HFFc6 (cell line): ENCODE results near the gene PDE8B. TPM values are rescaled to one million over a fixed set of nuclear protein-coding genes. Genes with fewer than 3 reads are reported as not detected.

Experiments
- DNase-seq: peaks from one replicate; pipeline ENCODE4 v3.0.0-alpha.2; 2018
- H3K27ac Mint-ChIP-seq: 2 replicates; pipeline ENCODE4 v1.8.0; 2020; ENCODE audit warnings: mild to moderate bottlenecking, mixed read lengths
- H3K27me3 Mint-ChIP-seq: 2 replicates; pipeline ENCODE4 v1.8.0; 2021; ENCODE audit warnings: mild to moderate bottlenecking, moderate library complexity, mixed read lengths; ENCODE audit not compliant: insufficient read depth
- H3K36me3 Mint-ChIP-seq: 2 replicates; pipeline ENCODE4 v1.8.0; 2021; ENCODE audit warnings: low read depth, mixed read lengths
- H3K4me1 Mint-ChIP-seq: 2 replicates; pipeline ENCODE4 v1.8.0; 2020; ENCODE audit warnings: low read depth, mixed read lengths
- H3K4me3 Mint-ChIP-seq: 2 replicates; pipeline ENCODE4 v1.8.0; 2020; ENCODE audit warnings: mild to moderate bottlenecking, moderate library complexity, mixed read lengths
- H3K9me3 Mint-ChIP-seq: 2 replicates; pipeline ENCODE4 v1.8.0; 2020; ENCODE audit warnings: mild to moderate bottlenecking, mixed read lengths
- total RNA-seq, 6 experiments: library from RNA; stranded (reverse); fragmentation: NEBNext Ultra II Directional; extraction: Animal tissue kit (Norgen Biotek cat#: 25700); gene quantifications; 2 replicates in 1 of 6; 3 replicates in 5 of 6; pipeline ENCODE4 v1.2.3, GENCODE V29; 2021
- TF ChIP-seq, protein P1 (sequence below): fragments of 200-600 bp; sonication (generic); IDR thresholded peaks from 2 replicates; pipeline ENCODE4 v1.5.0; 2021; ENCODE audit warnings: antibody characterized with exemption, mild to moderate bottlenecking

PDE8B gene
- total RNA-seq, 6 experiments from 2014 or later = 0.14 TPM; not detected in 5

DNA sequence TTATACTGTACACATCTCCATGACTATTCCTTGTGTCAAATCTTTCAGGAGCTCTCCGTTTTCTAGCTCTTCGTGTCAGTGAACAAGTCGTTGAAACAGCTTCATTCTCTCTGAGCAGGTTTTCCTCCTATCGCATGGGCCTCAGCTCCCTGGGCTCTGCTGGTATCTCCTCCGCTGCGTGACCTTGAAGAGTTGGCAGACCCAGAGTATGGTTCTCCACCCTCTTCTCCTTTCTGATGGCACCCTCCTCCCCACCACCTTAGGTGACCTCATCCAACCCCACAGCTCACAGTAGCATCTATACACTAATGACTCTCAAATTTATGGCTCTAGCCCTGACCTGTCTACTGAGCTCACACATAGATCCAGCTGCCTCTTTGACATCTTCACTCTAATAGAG lies 36.0 kb upstream of the PDE8B start:
- TF ChIP-seq, protein P1, sequence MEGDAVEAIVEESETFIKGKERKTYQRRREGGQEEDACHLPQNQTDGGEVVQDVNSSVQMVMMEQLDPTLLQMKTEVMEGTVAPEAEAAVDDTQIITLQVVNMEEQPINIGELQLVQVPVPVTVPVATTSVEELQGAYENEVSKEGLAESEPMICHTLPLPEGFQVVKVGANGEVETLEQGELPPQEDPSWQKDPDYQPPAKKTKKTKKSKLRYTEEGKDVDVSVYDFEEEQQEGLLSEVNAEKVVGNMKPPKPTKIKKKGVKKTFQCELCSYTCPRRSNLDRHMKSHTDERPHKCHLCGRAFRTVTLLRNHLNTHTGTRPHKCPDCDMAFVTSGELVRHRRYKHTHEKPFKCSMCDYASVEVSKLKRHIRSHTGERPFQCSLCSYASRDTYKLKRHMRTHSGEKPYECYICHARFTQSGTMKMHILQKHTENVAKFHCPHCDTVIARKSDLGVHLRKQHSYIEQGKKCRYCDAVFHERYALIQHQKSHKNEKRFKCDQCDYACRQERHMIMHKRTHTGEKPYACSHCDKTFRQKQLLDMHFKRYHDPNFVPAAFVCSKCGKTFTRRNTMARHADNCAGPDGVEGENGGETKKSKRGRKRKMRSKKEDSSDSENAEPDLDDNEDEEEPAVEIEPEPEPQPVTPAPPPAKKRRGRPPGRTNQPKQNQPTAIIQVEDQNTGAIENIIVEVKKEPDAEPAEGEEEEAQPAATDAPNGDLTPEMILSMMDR = no peak
- H3K27ac Mint-ChIP-seq = no peak overlapping the region
- DNase-seq = no peak
- no peaks in the 10 kb centered on the region for H3K9me3 Mint-ChIP-seq
- no peaks in the 10 kb centered on the region for H3K4me1 Mint-ChIP-seq
- H3K36me3 Mint-ChIP-seq = no peaks in the 10 kb centered on the region
- H3K27me3 Mint-ChIP-seq = peaks cover 20% of the 10 kb centered on the region
- no peak overlapping the region for H3K4me3 Mint-ChIP-seq

DNA sequence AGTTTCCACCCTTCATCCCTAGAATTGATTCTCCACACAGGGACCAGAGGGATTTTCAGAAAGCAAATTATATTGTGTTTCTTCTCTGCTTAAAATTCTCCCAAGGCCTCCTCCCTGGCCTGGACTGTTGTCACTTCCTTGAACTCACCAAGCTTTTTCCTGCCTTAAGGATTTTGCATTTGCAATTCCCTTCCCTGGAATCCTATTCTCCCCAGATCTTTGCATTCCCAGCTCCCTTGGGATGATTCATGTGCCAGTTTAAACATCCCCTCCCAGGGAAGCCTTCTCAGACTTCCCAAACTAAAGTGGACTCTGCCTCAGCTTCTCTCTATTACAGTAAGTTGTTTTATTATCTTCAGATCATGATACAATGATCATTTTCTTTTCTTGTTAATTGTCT lies 35.2 kb upstream of the PDE8B start:
- no peak overlapping the region for H3K4me3 Mint-ChIP-seq
- DNase-seq = no peak
- no peaks in the 10 kb centered on the region for H3K36me3 Mint-ChIP-seq
- H3K9me3 Mint-ChIP-seq = no peaks in the 10 kb centered on the region
- TF ChIP-seq, protein P1 = no peak
- no peak overlapping the region for H3K27ac Mint-ChIP-seq
- H3K27me3 Mint-ChIP-seq = peaks cover 23% of the 10 kb centered on the region
- H3K4me1 Mint-ChIP-seq = no peaks in the 10 kb centered on the region

DNA sequence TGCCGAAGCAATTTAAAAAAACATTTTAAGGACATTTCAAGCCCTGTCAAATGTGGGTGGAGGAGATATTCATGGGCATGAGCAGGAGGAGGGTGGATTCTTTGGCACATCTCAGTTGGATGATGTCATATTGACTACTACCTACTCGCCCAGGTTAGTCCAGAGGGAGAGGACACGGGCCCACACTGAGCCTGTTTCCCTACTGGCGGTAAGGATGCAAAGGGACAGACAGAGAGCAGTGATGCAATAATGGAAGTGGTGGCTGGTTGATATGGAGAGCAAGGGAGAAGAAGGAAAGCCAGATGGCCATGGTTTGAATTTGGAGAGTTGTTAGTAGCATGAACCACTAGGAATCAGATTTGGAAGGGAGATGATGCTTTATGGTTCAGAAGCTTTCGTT lies 34.1 kb upstream of the PDE8B start:
- Mint-ChIP-seq H3K36me3 (no peaks in the 10 kb centered on the region), H3K9me3 (no peaks in the 10 kb centered on the region), H3K4me3 (no peak overlapping the region), H3K27ac (no peak overlapping the region), H3K4me1 (no peaks in the 10 kb centered on the region), H3K27me3 (peaks cover 31% of the 10 kb centered on the region)
- no peak for DNase-seq
- TF ChIP-seq, protein P1 = no peak

DNA sequence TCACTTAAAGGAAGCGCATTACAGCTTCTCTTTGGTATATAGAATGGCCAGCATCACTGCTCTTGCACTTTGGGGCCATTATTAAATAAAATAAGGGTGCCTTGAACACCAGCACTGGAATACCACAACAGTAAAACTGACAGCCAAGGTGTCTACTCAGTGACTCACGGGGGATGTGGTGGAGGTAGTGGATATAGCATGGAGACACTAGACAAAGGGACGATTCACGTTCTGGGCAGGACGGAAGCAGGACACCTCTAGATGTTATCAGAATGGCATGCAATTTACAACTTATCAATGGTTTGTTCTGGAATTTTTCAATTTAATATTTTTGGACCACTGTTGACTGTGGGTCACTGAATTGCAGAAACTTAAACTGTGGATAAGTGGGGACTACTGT lies 32.9 kb upstream of the PDE8B start:
- Mint-ChIP-seq H3K36me3 (no peaks in the 10 kb centered on the region), H3K27me3 (peaks cover 35% of the 10 kb centered on the region), H3K9me3 (no peaks in the 10 kb centered on the region), H3K4me1 (no peaks in the 10 kb centered on the region), H3K27ac (no peak overlapping the region), H3K4me3 (no peak overlapping the region)
- no peak for DNase-seq
- TF ChIP-seq, protein P1 = no peak

DNA sequence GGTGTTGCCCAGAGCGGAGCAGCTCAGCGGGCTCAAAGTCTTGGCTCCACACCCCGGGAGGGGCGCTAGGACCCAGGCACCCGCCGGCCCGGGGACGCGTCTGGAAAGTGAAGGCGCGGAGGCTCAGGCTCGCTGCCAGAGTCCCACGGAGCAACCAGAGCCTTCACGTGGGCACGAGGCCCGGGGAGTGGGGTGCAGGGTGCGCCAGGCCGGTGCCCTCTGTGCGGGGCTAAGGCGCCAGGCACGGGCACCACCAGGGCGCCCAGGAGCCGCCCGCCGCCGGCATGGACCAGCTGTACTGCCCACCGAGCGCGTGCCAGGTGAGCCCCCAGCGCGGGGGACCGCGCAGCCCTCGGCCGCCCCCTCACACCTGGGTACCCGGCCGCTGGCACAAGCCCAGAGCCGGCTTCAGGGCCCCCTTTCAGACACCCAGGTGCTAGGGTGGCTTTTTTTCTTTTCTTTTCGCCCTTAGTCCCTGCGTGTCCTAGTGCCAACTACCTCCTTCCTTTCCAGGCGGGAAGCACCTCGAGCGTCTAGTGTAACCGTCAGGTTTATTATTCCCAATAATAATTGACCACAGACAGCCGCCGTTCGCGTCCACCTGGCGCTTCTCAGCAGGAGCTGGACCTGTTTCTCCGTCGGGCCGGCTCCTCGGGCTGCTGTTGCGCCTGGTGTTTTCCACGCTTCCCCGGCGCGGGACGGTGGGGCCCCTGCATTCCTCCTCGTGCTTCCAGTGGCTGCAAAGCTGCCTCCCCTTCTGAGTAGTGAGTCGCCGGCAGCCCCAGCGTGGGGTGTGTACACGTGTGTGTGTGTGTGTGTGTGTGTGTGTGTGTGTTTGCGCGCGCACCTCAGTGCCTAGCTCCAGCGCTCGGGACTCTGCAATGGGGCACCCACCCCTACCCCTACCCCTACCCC lies 30.1 kb upstream of the PDE8B start:
- Mint-ChIP-seq H3K4me3 (no peak overlapping the region), H3K9me3 (no peaks in the 10 kb centered on the region), H3K4me1 (no peaks in the 10 kb centered on the region), H3K27me3 (peaks cover 42% of the 10 kb centered on the region), H3K36me3 (no peaks in the 10 kb centered on the region), H3K27ac (no peak overlapping the region)
- no peak for DNase-seq
- TF ChIP-seq, protein P1 = no peak
